Measurements from ENCODE around the gene CCN2.
"Not testable (repeated sequence)": the region's sequence is repeated elsewhere in the genome, so short reads cannot be mapped to it uniquely, and the experiment has no call there.

CCN2 gene

DNA sequence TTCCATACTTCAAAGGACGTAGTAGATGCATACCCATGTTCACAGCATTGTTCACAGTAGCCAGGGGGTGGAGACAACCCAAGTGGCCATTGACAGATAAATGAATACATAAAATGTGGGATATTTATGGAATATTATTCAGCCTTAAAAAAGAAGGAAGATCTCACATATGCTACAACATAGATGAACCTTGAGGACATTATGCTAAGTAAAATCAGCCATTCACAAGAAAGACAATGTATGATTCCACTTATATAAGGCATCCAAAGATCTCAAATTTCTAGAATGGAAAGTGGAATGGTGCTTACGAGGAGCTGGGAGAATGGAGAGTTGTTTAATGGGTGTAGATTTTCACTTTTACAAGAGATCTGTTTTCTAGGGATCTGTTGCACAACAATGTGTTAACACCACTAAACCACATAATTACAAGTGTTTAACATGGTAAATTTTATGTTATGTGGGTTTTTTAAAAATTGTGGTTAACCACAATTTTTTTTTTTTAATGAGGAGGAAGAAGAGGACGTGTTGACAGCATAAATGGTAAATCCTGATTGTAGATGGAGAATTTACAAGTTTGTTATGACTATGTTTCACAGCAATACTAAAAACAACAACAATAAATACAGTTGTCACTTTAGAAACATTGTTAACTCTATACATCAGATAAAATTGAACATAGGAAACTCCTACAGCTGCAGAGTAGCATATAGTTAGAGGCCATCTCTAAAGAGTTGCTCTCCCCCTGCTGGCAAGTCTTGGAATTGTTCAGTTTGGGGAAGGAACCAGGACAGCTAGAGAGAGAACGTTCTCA, 41.6 kb downstream of the CCN2 start:
- DNase-seq (ENCODE audit: low read depth): peak; percentile 56

DNA sequence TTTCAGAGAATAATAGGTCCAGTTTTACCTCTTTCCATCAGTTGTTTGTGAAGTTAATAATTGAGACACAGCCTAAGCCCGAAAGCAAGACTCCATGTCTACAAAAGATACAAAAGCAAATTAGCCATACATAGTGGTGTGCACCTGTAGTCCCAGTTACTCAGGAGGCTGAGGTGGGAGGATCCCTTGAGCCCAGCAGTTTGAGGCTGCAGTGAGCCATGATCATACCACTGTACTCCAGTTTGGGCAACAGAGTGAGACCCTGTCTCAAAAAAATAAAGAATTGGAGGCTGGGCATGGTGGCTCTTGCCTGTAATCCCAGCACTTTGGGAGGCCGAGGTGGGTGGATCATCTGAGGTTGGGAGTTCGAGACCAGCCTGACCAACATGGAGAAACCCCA, 42.4 kb downstream of the CCN2 start:
- not testable (repeated sequence) for DNase-seq (ENCODE audit: low read depth)

DNA sequence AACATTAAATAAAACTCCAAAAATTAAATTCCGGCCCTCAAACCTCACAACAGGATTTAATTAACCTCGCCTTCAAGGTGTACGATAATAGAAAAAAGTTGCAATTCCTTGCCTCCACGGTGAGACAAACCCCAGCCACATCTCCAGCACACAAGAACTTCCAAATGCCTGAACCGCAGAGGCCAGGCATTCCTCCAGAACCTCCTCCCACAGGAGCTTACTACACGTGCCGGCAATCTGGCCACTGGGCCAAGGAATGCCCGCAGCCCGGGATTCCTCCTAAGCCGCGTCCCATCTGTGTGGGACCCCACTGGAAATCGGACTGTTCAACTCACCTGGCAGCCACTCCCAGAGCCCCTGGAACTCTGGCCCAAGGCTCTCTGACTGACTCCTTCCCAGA, 47.4 kb downstream of the CCN2 start:
- DNase-seq (ENCODE audit: low read depth): not testable (repeated sequence)

DNA sequence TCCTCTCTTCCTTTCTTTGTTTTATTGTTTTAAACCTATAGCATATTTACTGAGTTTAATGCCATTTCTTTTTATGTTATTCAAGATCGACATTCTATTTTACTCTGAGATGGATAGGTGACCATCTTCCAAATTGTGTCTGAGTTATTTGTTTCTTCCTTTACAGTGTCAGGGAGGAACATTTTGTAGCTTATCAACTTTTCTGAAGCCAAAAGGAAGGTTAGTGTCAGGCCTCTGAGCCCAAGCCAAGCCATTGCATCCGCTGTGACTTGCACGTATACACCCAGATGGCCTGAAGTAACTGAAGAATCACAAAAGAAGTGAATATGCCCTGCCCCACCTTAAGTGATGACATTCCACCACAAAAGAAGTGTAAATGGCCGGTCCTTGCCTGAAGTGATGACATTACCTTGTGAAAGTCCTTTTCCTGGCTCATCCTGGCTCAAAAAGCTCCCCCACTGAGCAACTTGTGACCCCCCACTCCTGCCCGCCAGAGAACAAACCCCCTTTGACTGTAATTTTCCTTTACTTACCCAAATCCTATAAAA, 49.8 kb downstream of the CCN2 start:
- DNase-seq (ENCODE audit: low read depth): not testable (repeated sequence)

DNA sequence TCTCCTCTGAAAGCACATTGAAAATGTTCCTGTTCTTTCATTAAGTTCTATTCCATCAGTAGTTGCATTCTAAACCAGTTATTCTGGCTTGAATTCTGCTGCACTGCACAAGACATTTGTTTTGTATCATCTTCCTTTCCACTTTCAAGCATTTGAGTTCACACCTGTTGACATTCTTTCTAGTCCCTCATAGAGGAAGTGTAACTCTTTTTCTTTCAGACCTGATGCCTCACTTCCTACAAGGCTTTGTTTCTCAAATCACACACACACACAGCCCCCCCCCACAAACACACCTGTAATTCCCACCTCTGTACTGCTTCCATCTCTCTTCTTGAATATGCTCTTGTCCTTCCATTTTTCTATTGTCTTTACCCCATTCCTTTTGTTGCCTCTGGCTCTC, 50.9 kb downstream of the CCN2 start:
- no peak for DNase-seq (ENCODE audit: low read depth)

DNA sequence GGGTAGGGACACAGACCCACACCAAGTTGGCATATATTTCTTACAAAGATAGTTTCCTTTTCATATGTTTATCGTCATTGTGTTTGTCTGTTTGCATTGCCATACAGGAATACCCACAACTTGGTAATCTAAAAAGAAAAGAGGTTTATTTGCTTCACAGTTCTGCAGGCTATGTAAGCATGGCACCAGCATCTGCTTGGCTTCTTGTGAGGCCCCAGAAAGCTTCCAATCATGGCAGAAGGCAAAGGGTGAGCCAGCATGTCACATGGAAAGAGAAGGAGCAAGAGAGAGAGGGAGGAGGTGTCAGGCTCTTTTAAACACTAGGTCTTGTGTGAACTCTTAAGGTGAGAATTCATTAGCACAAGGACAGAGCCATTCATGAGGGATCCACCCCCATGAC, 52.5 kb downstream of the CCN2 start:
- DNase-seq (ENCODE audit: low read depth): no peak
